Natural killer cell (primary cell): Measurements from ENCODE around the gene APOBEC3H. TPM values are rescaled to one million over a fixed set of nuclear protein-coding genes. Genes with fewer than 3 reads are reported as not detected.

Experiments used
- ATAC-seq, 3 donors: fragments of 150-1000 bp in 2 of 3; fragments of 200-7000 bp in 1 of 3; cut with Tn5 transposase; 1 replicate in 1 of 3; 2 replicates in 2 of 3; pipeline ENCODE4 v1.10.0; 2021; ENCODE audit warnings: mild to moderate bottlenecking in 2 of 3, moderate library complexity in 2 of 3
- DNase-seq, 2 donors: peaks; one replicate each; pipeline versions ENCODE4 v3.0.0 to v3.0.0-alpha.2; 2013 to 2021; ENCODE audit warnings: mixed read lengths in 1 of 2
- H3K27ac ChIP-seq: one replicate; pipeline ENCODE4 v1.5.1; 2013; ENCODE audit warnings: mild to moderate bottlenecking, low read length
- H3K27me3 ChIP-seq: one replicate; pipeline ENCODE4 v1.6.1; 2013; ENCODE audit warnings: low read length; ENCODE audit not compliant: control insufficient read depth, insufficient read depth
- H3K36me3 ChIP-seq: one replicate; pipeline ENCODE4 v1.6.1; 2013; ENCODE audit warnings: low read length; ENCODE audit not compliant: control insufficient read depth, insufficient read depth
- H3K4me1 ChIP-seq: one replicate; pipeline ENCODE4 v1.6.1; 2013; ENCODE audit warnings: low read length; ENCODE audit not compliant: control insufficient read depth, insufficient read depth
- H3K4me3 ChIP-seq: one replicate; pipeline ENCODE4 v1.5.1; 2013; ENCODE audit warnings: low read length
- H3K9me3 ChIP-seq: one replicate; pipeline ENCODE4 v1.6.1; 2013; ENCODE audit warnings: low read length; ENCODE audit not compliant: control insufficient read depth, insufficient read depth
- H3K27ac Mint-ChIP-seq, 2 donors: one replicate each; pipeline ENCODE4 v1.8.0; 2022; ENCODE audit warnings: mild to moderate bottlenecking in 2 of 2, mixed read lengths in 2 of 2, moderate library complexity in 1 of 2
- H3K27me3 Mint-ChIP-seq, 2 donors: one replicate each; pipeline ENCODE4 v1.8.0; 2022; ENCODE audit warnings: low read depth in 2 of 2, mixed read lengths in 2 of 2
- H3K36me3 Mint-ChIP-seq: one replicate; pipeline ENCODE4 v1.8.0; 2022; ENCODE audit warnings: mixed read lengths
- H3K4me1 Mint-ChIP-seq, 2 donors: one replicate each; pipeline ENCODE4 v1.8.0; 2022; ENCODE audit warnings: mixed read lengths in 2 of 2
- H3K4me3 Mint-ChIP-seq: one replicate; pipeline ENCODE4 v1.8.0; 2022; ENCODE audit warnings: mild to moderate bottlenecking, moderate library complexity, mixed read lengths
- H3K9me3 Mint-ChIP-seq, 2 donors: one replicate each; pipeline ENCODE4 v1.8.0; 2022; ENCODE audit warnings: mixed read lengths in 2 of 2
- WGBS: methylation state at CpG from one replicate; pipeline ENCODE4 v1.1.7; 2013; ENCODE audit warnings: missing lambda C conversion rate; ENCODE audit not compliant: insufficient coverage; 5-methylcytosine and 5-hydroxymethylcytosine counted together
- intact Hi-C: fragments of 100-400 bp; cut with micrococcal nuclease; formaldehyde crosslinking; loops from one replicate; pipeline ENCODE4 v1.14.2; 2022
- total RNA-seq, 4 donors: library from RNA; stranded (reverse); fragments of 120-200 nt in 1 of 4; gene quantifications; one replicate each; pipeline versions ENCODE4 v1.2.3 to v1.2.4, GENCODE V29; 2013 to 2022
- TF ChIP-seq, protein P1 (sequence below): fragments of 200-600 bp; IDR thresholded peaks from one replicate; pipeline ENCODE4 v1.8.0; 2022; ENCODE audit warnings: antibody characterized with exemption

The APOBEC3H gene
- total RNA-seq, 3 donors from 2014 or later (not counting 1 experiment from before 2014, with no cell fraction given) = 14.1 to 17.0 (median 14.6) TPM

DNA sequence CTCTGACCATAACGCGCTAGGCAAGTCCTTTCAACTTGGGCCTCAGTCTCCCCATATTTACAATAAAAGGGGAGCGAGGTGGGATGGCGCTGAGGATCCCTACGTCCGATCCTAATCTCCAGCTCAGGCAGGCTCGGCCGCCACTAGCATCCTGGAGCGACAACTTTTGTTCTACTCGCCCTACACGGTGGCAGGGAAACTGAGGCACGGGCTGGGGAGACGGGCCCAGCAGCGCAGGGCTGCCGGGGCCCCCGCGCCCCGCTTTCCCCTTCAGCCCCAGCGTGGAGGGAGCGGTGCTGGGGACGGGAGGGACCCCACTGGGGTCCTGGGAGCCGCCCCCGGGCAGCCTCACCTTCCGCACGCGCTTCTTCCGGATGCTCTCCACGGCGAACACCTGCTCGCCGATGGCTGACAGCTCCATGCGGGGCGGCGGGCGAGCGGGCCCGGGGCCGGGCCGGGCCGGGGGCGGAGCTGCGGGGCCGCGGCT is 55.0 kb downstream of the APOBEC3H start:
- peak in 1 of 2 donors; percentile 32 for DNase-seq
- Histone ChIP-seq H3K27me3 (peaks cover 3% of the 10 kb centered on the region), H3K27ac (peak overlapping the region; percentile 61), H3K4me1 (peaks cover 55% of the 10 kb centered on the region), H3K36me3 (peaks cover 15% of the 10 kb centered on the region), H3K9me3 (no peaks in the 10 kb centered on the region), H3K4me3 (peak overlapping the region; percentile 51)
- TF ChIP-seq, protein P1, sequence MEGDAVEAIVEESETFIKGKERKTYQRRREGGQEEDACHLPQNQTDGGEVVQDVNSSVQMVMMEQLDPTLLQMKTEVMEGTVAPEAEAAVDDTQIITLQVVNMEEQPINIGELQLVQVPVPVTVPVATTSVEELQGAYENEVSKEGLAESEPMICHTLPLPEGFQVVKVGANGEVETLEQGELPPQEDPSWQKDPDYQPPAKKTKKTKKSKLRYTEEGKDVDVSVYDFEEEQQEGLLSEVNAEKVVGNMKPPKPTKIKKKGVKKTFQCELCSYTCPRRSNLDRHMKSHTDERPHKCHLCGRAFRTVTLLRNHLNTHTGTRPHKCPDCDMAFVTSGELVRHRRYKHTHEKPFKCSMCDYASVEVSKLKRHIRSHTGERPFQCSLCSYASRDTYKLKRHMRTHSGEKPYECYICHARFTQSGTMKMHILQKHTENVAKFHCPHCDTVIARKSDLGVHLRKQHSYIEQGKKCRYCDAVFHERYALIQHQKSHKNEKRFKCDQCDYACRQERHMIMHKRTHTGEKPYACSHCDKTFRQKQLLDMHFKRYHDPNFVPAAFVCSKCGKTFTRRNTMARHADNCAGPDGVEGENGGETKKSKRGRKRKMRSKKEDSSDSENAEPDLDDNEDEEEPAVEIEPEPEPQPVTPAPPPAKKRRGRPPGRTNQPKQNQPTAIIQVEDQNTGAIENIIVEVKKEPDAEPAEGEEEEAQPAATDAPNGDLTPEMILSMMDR = no peak
- Mint-ChIP-seq H3K4me3 (peak overlapping the region; percentile 78), H3K27me3 (no peaks in the 10 kb centered on the region), H3K36me3 (no peaks in the 10 kb centered on the region), H3K27ac (peak overlapping the region; percentile 84 to 98), H3K4me1 (peaks cover 15 to 32% of the 10 kb centered on the region in 2 donors), H3K9me3 (no peaks in the 10 kb centered on the region)
- no peak for ATAC-seq
- intact Hi-C loops = loop anchor here (1.0 to 5.0 kb wide), 3 partner anchors 8 to 280 kb away; partner anchors contain the start of gene CBX6
- 11% methylated on average over 44 of the region's 44 CpGs for WGBS

DNA sequence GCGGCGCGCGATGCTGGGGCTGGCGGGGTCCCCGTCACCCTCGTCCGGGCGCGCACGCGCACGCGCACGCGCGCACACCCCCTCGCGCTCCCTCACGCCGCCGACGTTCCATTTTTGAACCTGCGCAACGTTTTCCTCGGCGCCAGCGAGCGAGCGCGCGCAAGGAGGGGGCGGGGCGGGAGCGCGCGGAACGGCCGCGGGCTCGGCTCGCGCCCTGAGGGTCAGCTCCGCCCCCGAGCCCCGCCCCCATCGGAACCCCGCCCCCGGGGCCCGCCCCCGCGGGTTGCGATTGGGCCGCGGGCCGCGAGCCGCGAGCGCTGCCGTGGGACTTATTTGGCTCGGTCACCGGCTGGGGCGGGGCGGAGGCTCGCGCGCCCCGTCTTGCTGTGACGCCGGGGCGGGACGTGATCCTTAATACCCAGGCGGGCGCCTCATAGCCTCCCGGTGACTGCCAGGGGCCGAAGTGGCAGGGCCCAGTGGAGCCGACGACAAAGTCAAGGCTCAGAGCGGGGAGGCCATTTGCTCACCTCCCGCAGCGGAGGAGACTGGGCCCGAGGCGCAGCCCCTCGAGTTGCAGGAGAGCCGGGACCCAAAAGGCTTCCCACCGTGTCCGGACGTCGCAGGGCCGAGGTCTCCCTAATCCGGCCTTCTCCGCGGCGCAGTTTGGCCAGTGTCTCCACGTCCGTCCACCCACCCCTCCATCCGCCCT is 55.6 kb downstream of the APOBEC3H start, which contains the start of gene CBX7:
TSS of gene CBX7 (minus strand) at position 170 of the 709 bp plus-strand sequence. CDS start 236 bp downstream, outside the sequence.
- DNase-seq (peak; percentile 89 to 97), ATAC-seq (peak; percentile 88 to 95 (median 88))
- H3K9me3 ChIP-seq = no peaks in the 10 kb centered on the region
- intact Hi-C loops = loop anchor here (1.0 to 5.0 kb wide), 3 partner anchors 8 to 280 kb away; partner anchors contain the start of gene CBX6
- H3K27me3 ChIP-seq = peaks cover 3% of the 10 kb centered on the region
- no peaks in the 10 kb centered on the region for H3K9me3 Mint-ChIP-seq
- TF ChIP-seq, protein P1 = no peak
- peak within 1 kb of the TSS; percentile 96 for H3K27ac ChIP-seq
- H3K36me3 Mint-ChIP-seq = no peaks in the 10 kb centered on the region
- peaks cover 15 to 32% of the 10 kb centered on the region in 2 donors for H3K4me1 Mint-ChIP-seq
- WGBS = under 1% methylated on average over 98 of the region's 98 CpGs
- H3K4me3 ChIP-seq = peak within 1 kb of the TSS; percentile 82
- H3K27ac Mint-ChIP-seq = peak within 1 kb of the TSS; percentile 84 to 98
- H3K36me3 ChIP-seq = peaks cover 14% of the 10 kb centered on the region
- peak within 1 kb of the TSS; percentile 87 for H3K4me3 Mint-ChIP-seq
- no peaks in the 10 kb centered on the region for H3K27me3 Mint-ChIP-seq
- peaks cover 52% of the 10 kb centered on the region for H3K4me1 ChIP-seq

DNA sequence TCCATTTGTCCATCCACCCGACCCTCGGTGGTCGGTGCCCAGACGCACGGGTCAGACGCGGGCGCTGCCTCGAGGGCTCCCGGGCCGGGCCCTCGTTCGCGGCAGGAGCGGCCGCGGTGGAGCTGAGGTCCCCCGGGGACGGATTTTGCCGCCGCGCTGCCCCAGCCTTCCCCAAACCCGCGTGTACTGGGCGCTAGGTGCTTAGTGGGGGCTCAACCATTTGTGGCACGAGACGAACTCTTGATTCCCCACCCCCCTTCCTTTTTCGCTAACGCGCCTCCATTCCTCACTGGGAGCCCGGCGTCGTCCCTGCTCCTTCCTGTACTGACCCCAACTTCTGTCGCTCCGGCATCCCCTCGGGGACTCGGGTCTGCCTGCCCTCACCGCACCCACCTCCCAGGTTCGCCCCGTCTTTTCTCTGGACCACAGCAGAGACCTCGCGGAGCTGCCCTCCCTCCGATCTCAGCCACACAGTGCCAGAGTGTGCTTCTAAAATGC is 56.2 kb downstream of the APOBEC3H start:
- H3K4me3 ChIP-seq = peak overlapping the region; percentile 82
- Mint-ChIP-seq H3K27me3 (no peaks in the 10 kb centered on the region), H3K27ac (peak overlapping the region; percentile 84 to 98), H3K9me3 (no peaks in the 10 kb centered on the region), H3K4me1 (peaks cover 15 to 32% of the 10 kb centered on the region in 2 donors), H3K36me3 (no peaks in the 10 kb centered on the region), H3K4me3 (peak overlapping the region; percentile 87)
- no peaks in the 10 kb centered on the region for H3K9me3 ChIP-seq
- intact Hi-C loops = loop anchor here (2.0 to 5.0 kb wide), 2 partner anchors 18 to 281 kb away; partner anchors contain the start of gene CBX6
- peak in 1 of 2 donors; percentile 46 for DNase-seq
- H3K4me1 ChIP-seq = peaks cover 47% of the 10 kb centered on the region
- WGBS = under 1% methylated on average over 43 of the region's 43 CpGs
- peak in 1 of 3 donors; percentile 1 for ATAC-seq
- TF ChIP-seq, protein P1 = no peak
- peaks cover 8% of the 10 kb centered on the region for H3K36me3 ChIP-seq
- peaks cover 3% of the 10 kb centered on the region for H3K27me3 ChIP-seq
- peak overlapping the region; percentile 96 for H3K27ac ChIP-seq

Other genes with a start within 250 kb of the APOBEC3H start
- gene CBX6, start 225.0 kb upstream of the APOBEC3H start, total RNA-seq = 10 to 100 TPM; 68.0 to 81.5 (median 75.7) TPM
- 10 to 100 TPM in 1 of 3 donors, 1 to 10 TPM in 1, under 1 TPM in 1; 0.66 to 48.1 (median 4.3) TPM for gene APOBEC3A, start 139.6 kb upstream of the APOBEC3H start, total RNA-seq
- gene APOBEC3B, start 114.9 kb upstream of the APOBEC3H start, total RNA-seq = 1 to 10 TPM; 1.7 to 2.3 (median 2.2) TPM
- gene APOBEC3C, start 83.0 kb upstream of the APOBEC3H start, total RNA-seq = 100 to 1,000 TPM; 144 to 168 (median 155) TPM
- gene APOBEC3D, start 76.1 kb upstream of the APOBEC3H start, total RNA-seq = 10 to 100 TPM; 33.0 to 46.8 (median 37.9) TPM
- gene APOBEC3F, start 56.4 kb upstream of the APOBEC3H start, total RNA-seq = 10 to 100 TPM; 30.1 to 54.4 (median 41.0) TPM
- 100 to 1,000 TPM; 168 to 308 (median 237) TPM for gene APOBEC3G, start 20.0 kb upstream of the APOBEC3H start, total RNA-seq
- 10 to 100 TPM; 49.6 to 52.9 (median 50.0) TPM for gene CBX7, start 55.4 kb downstream of the APOBEC3H start, total RNA-seq
- 1 to 10 TPM in 1 of 3 donors, under 1 TPM in 2; 0.28 to 1.2 (median 0.31) TPM for gene PDGFB, start 147.7 kb downstream of the APOBEC3H start, total RNA-seq
- 1,000 to 10,000 TPM; 1,534 to 1,757 (median 1,614) TPM for gene RPL3, start 222.4 kb downstream of the APOBEC3H start, total RNA-seq